Pulmonary artery endothelial cell (primary cell): ENCODE results near the gene FN1. TPM values are rescaled to one million over a fixed set of nuclear protein-coding genes. Genes with fewer than 3 reads are reported as not detected.
"Not testable (repeated sequence)": the region's sequence is repeated elsewhere in the genome, so short reads cannot be mapped to it uniquely, and the experiment has no call there.

Source experiments
- DNase-seq: peaks from one replicate; pipeline ENCODE4 v3.0.0-alpha.2; 2011; ENCODE audit warnings: low read depth, low spot score
- total RNA-seq: library from RNA; depleted of rRNA; stranded (reverse); fragments of >200 nt; gene quantifications from 2 replicates; pipeline ENCODE4 v1.2.3, GENCODE V29; 2014

FN1 gene
- total RNA-seq, 1 donor from 2014 or later: 3,178 TPM

- DNase-seq: no peak
Measured at GRCh38 chr2:215352602-215353001, 83.3 kb downstream of the FN1 start.

- no peak for DNase-seq
Measured at GRCh38 chr2:215347878-215348277, 88.0 kb downstream of the FN1 start.

GRCh38 chr2:215338883-215339679 lies 96.8 kb downstream of the FN1 start:
- DNase-seq: no peak

GRCh38 chr2:215332872-215333595 lies 102.8 kb downstream of the FN1 start:
- no peak for DNase-seq

- no peak for DNase-seq
Measured at GRCh38 chr2:215328066-215328465, 107.8 kb downstream of the FN1 start.

- DNase-seq: no peak
Measured at GRCh38 chr2:215324811-215325210, 111.1 kb downstream of the FN1 start.

- DNase-seq: no peak
Measured at GRCh38 chr2:215320679-215321078, 115.2 kb downstream of the FN1 start.

GRCh38 chr2:215320102-215320501 lies 115.8 kb downstream of the FN1 start:
- DNase-seq: no peak

- no peak for DNase-seq
Measured at GRCh38 chr2:215319500-215319899, 116.4 kb downstream of the FN1 start.

- DNase-seq: no peak
Measured at GRCh38 chr2:215316336-215316735, 119.5 kb downstream of the FN1 start.

- no peak for DNase-seq
Measured at GRCh38 chr2:215315301-215315700, 120.6 kb downstream of the FN1 start.

GRCh38 chr2:215314896-215315295 lies 121.0 kb downstream of the FN1 start:
- no peak for DNase-seq

- no peak for DNase-seq
Measured at GRCh38 chr2:215313255-215313613, 122.6 kb downstream of the FN1 start.

GRCh38 chr2:215311625-215312396 lies 124.1 kb downstream of the FN1 start, which contains the start of gene ATIC:
ATIC (plus strand) TSS chr2:215312059; CDS start chr2:215312143, 84 bp downstream.
- peak; percentile 51 for DNase-seq

GRCh38 chr2:215311259-215311624 lies 124.6 kb downstream of the FN1 start:
- not testable (repeated sequence) for DNase-seq

Other genes with a start within 250 kb of the FN1 start
- gene ATIC, start 124.0 kb downstream of the FN1 start, total RNA-seq: 22.8 and 31.0 TPM in 2 replicates